K562 (cell line): ENCODE results near the gene OPCML.

Source experiments
- BCOR ChIP-seq: fragments of 450-650 bp; IDR thresholded peaks from 2 replicates; pipeline ENCODE4 v1.6.1; 2016
- CBX8 ChIP-seq: fragments of 200-600 bp; sonication (generic); IDR thresholded peaks from 2 replicates; pipeline ENCODE4 v1.6.1; 2012; ENCODE audit warnings: borderline replicate concordance, mixed run types, low read depth, mild to moderate bottlenecking, moderate library complexity, mixed read lengths, low read length, control low read depth, inconsistent platforms; ENCODE audit not compliant: poor library complexity, severe bottlenecking; ENCODE audit errors: extremely low read depth
- GABPB1 ChIP-seq: sonication (generic); formaldehyde crosslinking; IDR thresholded peaks from 2 replicates; pipeline ENCODE4 v1.8.0; 2022; ENCODE audit warnings: mild to moderate bottlenecking, missing genetic modification reagents
- MAFK ChIP-seq: IDR thresholded peaks from 2 replicates; pipeline ENCODE4 v1.6.1; 2011; ENCODE audit warnings: low read length, improper control_type of control experiment
- NFIX ChIP-seq: fragments of 250-450 bp; sonication (Bioruptor Pico); IDR thresholded peaks from 2 replicates; pipeline ENCODE4 v1.4.0; 2020; ENCODE audit warnings: low read depth, mild to moderate bottlenecking, moderate library complexity
- PTRF ChIP-seq: fragments of 450-650 bp; IDR thresholded peaks from 2 replicates; pipeline ENCODE4 v1.6.1; 2016; ENCODE audit warnings: mild to moderate bottlenecking, missing genetic modification characterization, missing compliant biosample characterization
- RCOR1 ChIP-seq, 2 experiments: IDR thresholded peaks; 2 replicates each; pipeline ENCODE4 v1.6.1; 2012; ENCODE audit warnings: low read depth in 2 of 2, low read length in 2 of 2, borderline replicate concordance in 1 of 2, improper control_type of control experiment in 1 of 2
- SMC3 ChIP-seq: conservative IDR thresholded peaks from 2 replicates; pipeline ENCODE4 v1.6.1; 2011; ENCODE audit warnings: low read depth, low read length, improper control_type of control experiment; ENCODE audit not compliant: insufficient read depth
- TCF7L2 ChIP-seq: fragments of 150-350 bp; IDR thresholded peaks from 2 replicates; pipeline ENCODE4 v1.6.1; 2016; ENCODE audit warnings: low read depth, mild to moderate bottlenecking, low read length, moderate library complexity
- TF ChIP-seq, protein P1 (sequence below), 3 experiments: IDR thresholded peaks in 2 of 3; conservative IDR thresholded peaks in 1 of 3; 2 replicates each; pipeline ENCODE4 v1.5.1; 2011 to 2012; ENCODE audit warnings: low read length in 3 of 3, mild to moderate bottlenecking in 3 of 3, control low read depth in 2 of 3, improper control_type of control experiment in 1 of 3, inconsistent platforms in 1 of 3, low read depth in 1 of 3, mixed read lengths in 1 of 3, moderate library complexity in 1 of 3; ENCODE audit not compliant: insufficient read depth in 2 of 3
- TF ChIP-seq, protein P2 (sequence below): fragments of 250-450 bp; sonication (Bioruptor Pico); IDR thresholded peaks from 2 replicates; pipeline ENCODE4 v1.4.0; 2020; ENCODE audit warnings: mild to moderate bottlenecking
- TF ChIP-seq, protein P3 (sequence below), 2 experiments: fragments of 200-800 bp in 1 of 2; sonication (Bioruptor generic) in 1 of 2; sonication (generic) in 1 of 2; formaldehyde crosslinking in 1 of 2; IDR thresholded peaks in 1 of 2; conservative IDR thresholded peaks in 1 of 2; 2 replicates each; pipeline versions ENCODE4 v1.5.0 to v1.6.1; 2016 to 2020; ENCODE audit warnings: missing compliant biosample characterization in 1 of 2, missing genetic modification characterization in 1 of 2, missing genetic modification reagents in 1 of 2
- TF ChIP-seq, protein P4 (sequence below): fragments of 450-650 bp; IDR thresholded peaks from 2 replicates; pipeline ENCODE4 v1.6.1; 2017; ENCODE audit warnings: antibody characterized with exemption, mild to moderate bottlenecking
- TF ChIP-seq, protein P5 (sequence below): sonication (generic); formaldehyde crosslinking; IDR thresholded peaks from 2 replicates; pipeline ENCODE4 v1.8.1; 2023; ENCODE audit warnings: mild to moderate bottlenecking, missing genetic modification reagents

DNA sequence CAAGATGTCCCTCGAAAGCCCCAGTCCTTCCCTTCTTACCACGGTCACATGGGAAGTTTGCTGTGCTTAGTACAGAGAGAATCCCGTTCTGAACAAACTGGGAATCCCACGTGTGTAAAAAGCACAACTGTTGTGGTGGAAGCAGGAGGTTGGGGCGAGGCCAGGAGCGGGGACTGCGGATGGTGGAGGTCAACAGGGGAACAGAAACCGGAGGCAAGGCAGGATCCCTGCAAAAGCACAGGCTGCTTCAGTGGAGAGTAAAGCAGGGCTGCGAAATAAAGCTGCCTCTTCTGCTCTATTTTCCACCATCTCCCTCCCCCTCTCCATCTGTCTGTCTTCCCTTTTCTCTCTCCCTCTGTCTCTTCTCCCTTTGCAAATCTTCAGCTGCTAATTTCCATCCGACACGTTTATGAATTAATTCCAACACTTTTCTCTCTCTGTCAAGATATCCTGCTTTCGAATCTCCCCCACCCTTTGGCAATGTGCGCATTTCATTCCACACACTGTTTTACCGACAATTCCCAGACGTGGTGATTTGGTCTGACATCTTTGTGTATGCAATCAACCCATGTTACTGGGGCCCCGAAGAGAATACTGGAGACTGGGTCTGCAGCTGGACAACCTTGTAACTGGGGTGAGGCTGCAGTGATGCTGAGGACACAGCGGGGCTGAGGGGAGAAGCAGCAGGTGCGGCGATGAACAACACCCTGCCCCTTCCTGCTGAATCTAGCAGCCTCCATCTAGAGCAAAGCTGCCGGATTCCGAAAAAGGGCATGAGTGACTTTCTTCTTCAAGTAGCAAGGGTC, 571.8 kb downstream of the OPCML start:
- TF ChIP-seq SMC3: no peak
- TF ChIP-seq, protein P1, sequence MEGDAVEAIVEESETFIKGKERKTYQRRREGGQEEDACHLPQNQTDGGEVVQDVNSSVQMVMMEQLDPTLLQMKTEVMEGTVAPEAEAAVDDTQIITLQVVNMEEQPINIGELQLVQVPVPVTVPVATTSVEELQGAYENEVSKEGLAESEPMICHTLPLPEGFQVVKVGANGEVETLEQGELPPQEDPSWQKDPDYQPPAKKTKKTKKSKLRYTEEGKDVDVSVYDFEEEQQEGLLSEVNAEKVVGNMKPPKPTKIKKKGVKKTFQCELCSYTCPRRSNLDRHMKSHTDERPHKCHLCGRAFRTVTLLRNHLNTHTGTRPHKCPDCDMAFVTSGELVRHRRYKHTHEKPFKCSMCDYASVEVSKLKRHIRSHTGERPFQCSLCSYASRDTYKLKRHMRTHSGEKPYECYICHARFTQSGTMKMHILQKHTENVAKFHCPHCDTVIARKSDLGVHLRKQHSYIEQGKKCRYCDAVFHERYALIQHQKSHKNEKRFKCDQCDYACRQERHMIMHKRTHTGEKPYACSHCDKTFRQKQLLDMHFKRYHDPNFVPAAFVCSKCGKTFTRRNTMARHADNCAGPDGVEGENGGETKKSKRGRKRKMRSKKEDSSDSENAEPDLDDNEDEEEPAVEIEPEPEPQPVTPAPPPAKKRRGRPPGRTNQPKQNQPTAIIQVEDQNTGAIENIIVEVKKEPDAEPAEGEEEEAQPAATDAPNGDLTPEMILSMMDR (IDR thresholded peaks at IDR 0.05 in 2 of 3, conservative IDR thresholded peaks at IDR 0.05 in 1 of 3; ENCODE audit: insufficient read depth in 2 of 3, low read depth in 1 of 3, low read length in 3 of 3): no peak
- no peak for TF ChIP-seq CBX8
- no peak for TF ChIP-seq PTRF (tag)
- TF ChIP-seq, protein P2, sequence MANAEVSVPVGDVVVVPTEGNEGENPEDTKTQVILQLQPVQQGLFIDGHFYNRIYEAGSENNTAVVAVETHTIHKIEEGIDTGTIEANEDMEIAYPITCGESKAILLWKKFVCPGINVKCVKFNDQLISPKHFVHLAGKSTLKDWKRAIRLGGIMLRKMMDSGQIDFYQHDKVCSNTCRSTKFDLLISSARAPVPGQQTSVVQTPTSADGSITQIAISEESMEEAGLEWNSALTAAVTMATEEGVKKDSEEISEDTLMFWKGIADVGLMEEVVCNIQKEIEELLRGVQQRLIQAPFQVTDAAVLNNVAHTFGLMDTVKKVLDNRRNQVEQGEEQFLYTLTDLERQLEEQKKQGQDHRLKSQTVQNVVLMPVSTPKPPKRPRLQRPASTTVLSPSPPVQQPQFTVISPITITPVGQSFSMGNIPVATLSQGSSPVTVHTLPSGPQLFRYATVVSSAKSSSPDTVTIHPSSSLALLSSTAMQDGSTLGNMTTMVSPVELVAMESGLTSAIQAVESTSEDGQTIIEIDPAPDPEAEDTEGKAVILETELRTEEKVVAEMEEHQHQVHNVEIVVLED (CRISPR knock-in tag): no peak
- no peak for TF ChIP-seq RCOR1 (IDR thresholded peaks at IDR 0.05; ENCODE audit: borderline replicate concordance in 1 of 2, low read depth in 2 of 2, low read length in 2 of 2)
- no peak for TF ChIP-seq MAFK
- TF ChIP-seq, protein P3, sequence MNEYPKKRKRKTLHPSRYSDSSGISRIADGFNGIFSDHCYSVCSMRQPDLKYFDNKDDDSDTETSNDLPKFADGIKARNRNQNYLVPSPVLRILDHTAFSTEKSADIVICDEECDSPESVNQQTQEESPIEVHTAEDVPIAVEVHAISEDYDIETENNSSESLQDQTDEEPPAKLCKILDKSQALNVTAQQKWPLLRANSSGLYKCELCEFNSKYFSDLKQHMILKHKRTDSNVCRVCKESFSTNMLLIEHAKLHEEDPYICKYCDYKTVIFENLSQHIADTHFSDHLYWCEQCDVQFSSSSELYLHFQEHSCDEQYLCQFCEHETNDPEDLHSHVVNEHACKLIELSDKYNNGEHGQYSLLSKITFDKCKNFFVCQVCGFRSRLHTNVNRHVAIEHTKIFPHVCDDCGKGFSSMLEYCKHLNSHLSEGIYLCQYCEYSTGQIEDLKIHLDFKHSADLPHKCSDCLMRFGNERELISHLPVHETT (CRISPR knock-in tag; conservative IDR thresholded peaks at IDR 0.05 in 1 of 2, IDR thresholded peaks at IDR 0.05 in 1 of 2): no peak
- no peak for TF ChIP-seq BCOR
- no peak for TF ChIP-seq NFIX
- TF ChIP-seq, protein P4, sequence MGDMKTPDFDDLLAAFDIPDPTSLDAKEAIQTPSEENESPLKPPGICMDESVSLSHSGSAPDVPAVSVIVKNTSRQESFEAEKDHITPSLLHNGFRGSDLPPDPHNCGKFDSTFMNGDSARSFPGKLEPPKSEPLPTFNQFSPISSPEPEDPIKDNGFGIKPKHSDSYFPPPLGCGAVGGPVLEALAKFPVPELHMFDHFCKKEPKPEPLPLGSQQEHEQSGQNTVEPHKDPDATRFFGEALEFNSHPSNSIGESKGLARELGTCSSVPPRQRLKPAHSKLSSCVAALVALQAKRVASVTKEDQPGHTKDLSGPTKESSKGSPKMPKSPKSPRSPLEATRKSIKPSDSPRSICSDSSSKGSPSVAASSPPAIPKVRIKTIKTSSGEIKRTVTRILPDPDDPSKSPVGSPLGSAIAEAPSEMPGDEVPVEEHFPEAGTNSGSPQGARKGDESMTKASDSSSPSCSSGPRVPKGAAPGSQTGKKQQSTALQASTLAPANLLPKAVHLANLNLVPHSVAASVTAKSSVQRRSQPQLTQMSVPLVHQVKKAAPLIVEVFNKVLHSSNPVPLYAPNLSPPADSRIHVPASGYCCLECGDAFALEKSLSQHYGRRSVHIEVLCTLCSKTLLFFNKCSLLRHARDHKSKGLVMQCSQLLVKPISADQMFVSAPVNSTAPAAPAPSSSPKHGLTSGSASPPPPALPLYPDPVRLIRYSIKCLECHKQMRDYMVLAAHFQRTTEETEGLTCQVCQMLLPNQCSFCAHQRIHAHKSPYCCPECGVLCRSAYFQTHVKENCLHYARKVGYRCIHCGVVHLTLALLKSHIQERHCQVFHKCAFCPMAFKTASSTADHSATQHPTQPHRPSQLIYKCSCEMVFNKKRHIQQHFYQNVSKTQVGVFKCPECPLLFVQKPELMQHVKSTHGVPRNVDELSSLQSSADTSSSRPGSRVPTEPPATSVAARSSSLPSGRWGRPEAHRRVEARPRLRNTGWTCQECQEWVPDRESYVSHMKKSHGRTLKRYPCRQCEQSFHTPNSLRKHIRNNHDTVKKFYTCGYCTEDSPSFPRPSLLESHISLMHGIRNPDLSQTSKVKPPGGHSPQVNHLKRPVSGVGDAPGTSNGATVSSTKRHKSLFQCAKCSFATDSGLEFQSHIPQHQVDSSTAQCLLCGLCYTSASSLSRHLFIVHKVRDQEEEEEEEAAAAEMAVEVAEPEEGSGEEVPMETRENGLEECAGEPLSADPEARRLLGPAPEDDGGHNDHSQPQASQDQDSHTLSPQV: no peak
- TF ChIP-seq GABPB1: no peak
- TF ChIP-seq TCF7L2: no peak
- TF ChIP-seq, protein P5, sequence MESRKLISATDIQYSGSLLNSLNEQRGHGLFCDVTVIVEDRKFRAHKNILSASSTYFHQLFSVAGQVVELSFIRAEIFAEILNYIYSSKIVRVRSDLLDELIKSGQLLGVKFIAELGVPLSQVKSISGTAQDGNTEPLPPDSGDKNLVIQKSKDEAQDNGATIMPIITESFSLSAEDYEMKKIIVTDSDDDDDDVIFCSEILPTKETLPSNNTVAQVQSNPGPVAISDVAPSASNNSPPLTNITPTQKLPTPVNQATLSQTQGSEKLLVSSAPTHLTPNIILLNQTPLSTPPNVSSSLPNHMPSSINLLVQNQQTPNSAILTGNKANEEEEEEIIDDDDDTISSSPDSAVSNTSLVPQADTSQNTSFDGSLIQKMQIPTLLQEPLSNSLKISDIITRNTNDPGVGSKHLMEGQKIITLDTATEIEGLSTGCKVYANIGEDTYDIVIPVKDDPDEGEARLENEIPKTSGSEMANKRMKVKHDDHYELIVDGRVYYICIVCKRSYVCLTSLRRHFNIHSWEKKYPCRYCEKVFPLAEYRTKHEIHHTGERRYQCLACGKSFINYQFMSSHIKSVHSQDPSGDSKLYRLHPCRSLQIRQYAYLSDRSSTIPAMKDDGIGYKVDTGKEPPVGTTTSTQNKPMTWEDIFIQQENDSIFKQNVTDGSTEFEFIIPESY (CRISPR knock-in tag): no peak
